ENCODE results near the gene TNRC18.

Gene TNRC18

DNA sequence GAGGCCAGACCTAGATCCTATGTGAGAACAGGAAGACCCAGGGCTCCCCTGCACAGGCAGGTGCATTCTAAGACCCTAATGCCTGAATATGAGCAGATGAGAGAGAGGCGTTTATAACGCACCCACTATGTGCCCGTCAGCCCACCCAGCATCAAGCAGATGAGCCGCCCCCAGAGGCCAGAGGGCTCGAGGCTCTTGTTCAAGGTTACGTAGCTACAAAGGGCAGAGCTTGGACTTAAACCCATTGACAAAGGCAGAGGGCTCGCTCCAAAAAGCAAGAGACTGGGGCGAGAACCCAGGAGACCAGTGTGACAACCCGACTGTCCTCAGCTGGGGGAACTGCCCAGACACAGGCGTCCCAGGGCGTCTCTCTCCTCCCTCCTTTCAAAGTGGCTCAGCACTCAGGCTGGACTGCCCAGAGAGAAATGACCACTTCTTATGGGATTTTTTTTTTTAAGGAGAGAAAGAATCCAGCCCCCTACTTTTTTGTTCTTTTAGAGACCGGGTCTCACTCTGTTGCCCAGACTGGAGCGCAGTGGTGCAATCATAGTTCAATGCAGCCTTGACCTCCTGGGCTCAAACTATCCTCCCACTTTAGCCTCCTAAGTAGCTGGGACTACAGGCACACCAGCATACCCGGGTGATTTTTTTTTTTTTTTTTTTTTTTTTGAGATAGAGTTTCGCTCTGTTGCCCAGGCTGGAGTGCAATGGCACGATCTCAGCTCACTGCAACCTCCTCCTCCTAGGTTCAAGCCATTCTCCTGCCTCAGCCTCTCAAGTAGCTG, 40.1 kb downstream of the TNRC18 start:
- no peak for DNase-seq (ENCODE audit: low read depth)
- H3K4me3 ChIP-seq (ENCODE audit: low read depth, low read length) = no peak overlapping the region
- TF ChIP-seq, protein P1, sequence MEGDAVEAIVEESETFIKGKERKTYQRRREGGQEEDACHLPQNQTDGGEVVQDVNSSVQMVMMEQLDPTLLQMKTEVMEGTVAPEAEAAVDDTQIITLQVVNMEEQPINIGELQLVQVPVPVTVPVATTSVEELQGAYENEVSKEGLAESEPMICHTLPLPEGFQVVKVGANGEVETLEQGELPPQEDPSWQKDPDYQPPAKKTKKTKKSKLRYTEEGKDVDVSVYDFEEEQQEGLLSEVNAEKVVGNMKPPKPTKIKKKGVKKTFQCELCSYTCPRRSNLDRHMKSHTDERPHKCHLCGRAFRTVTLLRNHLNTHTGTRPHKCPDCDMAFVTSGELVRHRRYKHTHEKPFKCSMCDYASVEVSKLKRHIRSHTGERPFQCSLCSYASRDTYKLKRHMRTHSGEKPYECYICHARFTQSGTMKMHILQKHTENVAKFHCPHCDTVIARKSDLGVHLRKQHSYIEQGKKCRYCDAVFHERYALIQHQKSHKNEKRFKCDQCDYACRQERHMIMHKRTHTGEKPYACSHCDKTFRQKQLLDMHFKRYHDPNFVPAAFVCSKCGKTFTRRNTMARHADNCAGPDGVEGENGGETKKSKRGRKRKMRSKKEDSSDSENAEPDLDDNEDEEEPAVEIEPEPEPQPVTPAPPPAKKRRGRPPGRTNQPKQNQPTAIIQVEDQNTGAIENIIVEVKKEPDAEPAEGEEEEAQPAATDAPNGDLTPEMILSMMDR (IDR thresholded peaks at IDR 0.05; ENCODE audit: control insufficient read depth, extremely low read depth, insufficient read depth) = no peak

DNA sequence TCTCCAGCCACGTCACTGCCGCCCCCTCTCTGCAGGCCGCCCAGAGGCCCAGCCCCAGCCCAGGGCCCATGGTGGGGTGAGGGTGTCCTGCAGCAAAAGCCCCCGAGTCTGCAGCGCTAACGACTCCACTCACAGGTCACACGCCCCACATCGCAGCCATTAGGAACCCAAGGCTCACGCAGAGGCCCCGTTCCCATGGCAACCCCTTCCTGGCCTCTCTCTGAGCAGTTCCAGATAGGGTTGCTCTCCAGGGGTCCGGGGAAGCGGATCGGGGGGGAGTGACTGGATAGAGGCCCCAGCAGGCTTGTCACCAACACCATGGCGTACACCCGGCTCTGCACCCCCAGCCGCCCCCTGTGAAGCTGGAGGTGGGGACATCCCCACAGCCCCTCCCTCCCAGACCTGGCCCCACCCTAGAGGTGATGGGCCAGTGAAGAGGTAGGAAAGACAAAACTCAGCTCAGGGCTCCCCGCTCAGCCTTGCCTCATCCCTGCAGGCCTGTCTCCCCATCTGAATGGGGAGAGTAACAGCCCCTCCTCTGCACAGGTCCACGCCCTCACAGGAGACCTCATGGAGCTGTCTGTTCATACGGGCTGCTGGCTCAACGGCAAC, 41.2 kb downstream of the TNRC18 start:
- H3K4me3 ChIP-seq (ENCODE audit: low read depth, low read length) = no peak overlapping the region
- no peak for DNase-seq (ENCODE audit: low read depth)
- TF ChIP-seq, protein P1 (IDR thresholded peaks at IDR 0.05; ENCODE audit: control insufficient read depth, extremely low read depth, insufficient read depth) = no peak

DNA sequence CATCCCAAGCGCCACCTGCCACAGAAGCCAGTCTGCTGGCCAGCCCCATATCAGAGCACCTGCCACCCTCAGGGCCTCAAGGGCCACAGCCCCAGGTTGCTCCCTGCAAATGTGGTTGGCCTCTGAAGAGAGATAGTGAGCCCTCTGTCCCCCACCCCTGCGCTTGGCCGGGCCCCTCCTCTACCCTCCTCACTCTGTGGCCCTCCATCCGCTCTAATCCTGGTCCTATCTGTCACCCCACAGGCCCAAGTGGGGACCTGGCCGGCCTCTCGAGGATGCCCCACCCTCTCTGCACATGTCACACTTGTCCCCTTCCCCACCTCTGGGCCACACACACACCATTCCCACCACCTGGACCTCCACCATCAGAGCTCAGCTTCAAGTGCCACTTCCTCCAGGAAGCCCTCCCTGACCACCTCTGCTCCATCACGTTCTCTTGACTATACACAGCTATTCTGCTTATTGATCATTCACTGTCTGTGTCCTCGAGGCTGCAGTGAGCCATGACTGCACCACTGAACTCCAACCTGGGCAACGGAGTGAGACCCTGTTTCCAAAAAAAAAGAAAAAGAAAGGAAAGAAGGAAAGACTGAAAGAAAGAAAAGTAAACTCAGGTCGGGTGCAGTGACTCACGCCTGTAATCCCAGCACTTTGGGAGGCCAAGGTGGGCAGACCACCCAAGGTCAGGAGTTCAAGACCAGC, 42.4 kb downstream of the TNRC18 start:
- no peak for DNase-seq (ENCODE audit: low read depth)

DNA sequence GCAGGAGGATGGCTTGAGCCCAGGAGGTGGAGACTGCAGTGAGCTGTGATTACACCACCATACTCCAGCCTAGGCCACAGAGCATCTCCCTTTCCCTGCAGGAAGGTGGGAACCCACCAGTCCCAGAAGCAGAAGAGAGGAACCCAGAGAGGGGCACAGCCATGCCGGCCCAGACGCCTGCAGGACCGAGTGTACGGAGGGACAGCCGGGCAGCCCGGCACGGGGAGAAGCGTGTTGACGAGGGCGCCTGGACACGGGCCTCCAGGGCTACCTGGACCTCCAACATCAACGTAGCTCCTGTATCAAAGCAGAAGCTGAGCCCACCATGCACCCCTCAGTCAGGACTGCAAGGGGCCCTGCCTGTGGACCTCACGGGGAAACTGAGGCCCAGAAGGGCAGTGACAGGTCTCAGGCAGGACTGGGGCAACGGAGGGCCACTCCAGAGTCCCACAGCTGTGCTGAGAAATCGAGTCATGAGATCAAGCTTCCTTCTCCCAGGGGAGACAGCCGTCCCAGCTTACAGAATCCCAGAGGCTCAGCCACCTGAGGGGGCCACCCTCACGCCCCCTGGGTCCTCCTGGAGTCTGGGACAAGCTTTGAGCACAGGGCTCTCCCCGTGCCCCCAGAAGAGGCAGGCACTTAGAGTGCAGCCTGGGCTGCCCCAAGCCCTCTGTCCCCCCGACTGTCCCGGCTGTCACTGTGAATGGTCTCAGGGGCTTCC, 43.1 kb downstream of the TNRC18 start:
- H3K4me3 ChIP-seq (ENCODE audit: low read depth, low read length) = no peak overlapping the region
- TF ChIP-seq, protein P1 (IDR thresholded peaks at IDR 0.05; ENCODE audit: control insufficient read depth, extremely low read depth, insufficient read depth) = no peak
- no peak for DNase-seq (ENCODE audit: low read depth)

More for the DNA sequence above, 42.4 kb downstream of the TNRC18 start:
- no peak overlapping the region for H3K4me3 ChIP-seq (ENCODE audit: low read depth, low read length)
- TF ChIP-seq, protein P1 (IDR thresholded peaks at IDR 0.05; ENCODE audit: control insufficient read depth, extremely low read depth, insufficient read depth) = no peak

DNA sequence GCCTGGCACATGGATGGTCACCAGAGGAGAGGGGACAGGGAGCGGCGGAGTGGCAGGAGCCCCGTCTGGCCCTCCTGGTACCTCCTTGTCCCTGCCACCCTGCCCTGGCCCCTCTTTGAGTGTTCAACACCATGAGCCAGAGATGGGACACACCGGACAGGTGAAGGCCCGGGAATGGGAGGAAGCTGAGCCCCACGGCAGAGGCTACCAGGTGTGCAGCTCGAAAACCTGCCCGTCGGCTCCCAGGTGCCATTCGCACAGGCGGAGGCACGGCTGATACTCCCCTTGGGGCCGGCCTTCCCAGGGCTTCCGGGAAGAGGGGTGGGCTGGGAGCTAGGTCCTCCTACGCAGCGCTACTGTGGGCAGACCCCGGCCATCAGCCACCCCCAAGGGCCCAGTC, 44.1 kb downstream of the TNRC18 start:
- DNase-seq (ENCODE audit: low read depth) = no peak
- H3K4me3 ChIP-seq (ENCODE audit: low read depth, low read length) = no peak overlapping the region
- TF ChIP-seq, protein P1 (IDR thresholded peaks at IDR 0.05; ENCODE audit: control insufficient read depth, extremely low read depth, insufficient read depth) = no peak

DNA sequence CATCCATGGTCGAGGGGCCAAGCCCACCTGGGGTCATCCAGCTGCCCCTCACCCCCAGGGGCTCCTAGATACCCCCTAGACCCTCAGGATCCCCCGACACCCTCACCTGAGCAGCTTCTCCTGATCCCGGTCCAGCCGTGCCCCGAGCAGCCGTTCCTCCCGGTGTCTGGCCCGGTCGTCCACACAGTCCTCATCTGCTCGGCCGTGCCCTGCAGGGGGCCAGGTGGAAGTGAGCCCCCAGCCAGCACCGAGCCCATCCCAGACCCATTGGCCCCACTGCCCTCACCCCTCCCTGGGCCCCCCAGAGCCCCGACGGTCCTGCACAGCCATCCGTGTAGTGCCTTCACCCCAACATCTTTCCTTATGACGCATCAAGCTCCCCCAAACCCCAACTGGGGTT, 45.8 kb downstream of the TNRC18 start:
- DNase-seq (ENCODE audit: low read depth) = no peak
- TF ChIP-seq, protein P1 (IDR thresholded peaks at IDR 0.05; ENCODE audit: control insufficient read depth, extremely low read depth, insufficient read depth) = no peak
- H3K4me3 ChIP-seq (ENCODE audit: low read depth, low read length) = no peak overlapping the region

All from LNCaP clone FGC (cell line).